NCI-H69 (cell line): Measurements from ENCODE around the gene GAN.

ENCODE experiments used
- DNase-seq: peaks from one replicate; lab custom pipeline; 2025; lab: John Stamatoyannopoulos, UW

The GAN gene

DNA sequence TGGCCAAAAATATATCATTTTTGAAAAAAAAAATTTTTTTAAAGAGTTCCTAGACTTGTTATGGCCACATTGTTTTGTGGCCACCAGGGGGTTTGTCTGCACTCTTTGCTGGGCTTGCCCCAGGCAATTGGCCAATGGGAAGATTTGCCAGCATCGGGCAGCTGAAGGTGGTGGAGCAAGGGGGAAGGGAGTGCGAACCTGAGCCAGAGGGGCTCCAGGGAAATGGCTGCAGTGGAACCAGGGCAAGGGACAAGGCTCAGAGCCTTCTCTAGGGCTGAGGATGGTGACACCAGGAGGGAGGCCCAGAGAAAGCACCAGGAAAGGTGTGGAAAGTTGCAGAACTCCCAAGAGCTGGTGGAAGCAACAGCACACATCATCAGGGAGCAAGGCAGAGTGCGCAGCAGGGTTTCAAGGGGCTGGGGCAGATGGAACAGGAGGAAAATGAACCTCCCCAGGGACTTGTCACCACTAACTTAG is 114.3 kb downstream of the GAN start:
- DNase-seq: no peak

DNA sequence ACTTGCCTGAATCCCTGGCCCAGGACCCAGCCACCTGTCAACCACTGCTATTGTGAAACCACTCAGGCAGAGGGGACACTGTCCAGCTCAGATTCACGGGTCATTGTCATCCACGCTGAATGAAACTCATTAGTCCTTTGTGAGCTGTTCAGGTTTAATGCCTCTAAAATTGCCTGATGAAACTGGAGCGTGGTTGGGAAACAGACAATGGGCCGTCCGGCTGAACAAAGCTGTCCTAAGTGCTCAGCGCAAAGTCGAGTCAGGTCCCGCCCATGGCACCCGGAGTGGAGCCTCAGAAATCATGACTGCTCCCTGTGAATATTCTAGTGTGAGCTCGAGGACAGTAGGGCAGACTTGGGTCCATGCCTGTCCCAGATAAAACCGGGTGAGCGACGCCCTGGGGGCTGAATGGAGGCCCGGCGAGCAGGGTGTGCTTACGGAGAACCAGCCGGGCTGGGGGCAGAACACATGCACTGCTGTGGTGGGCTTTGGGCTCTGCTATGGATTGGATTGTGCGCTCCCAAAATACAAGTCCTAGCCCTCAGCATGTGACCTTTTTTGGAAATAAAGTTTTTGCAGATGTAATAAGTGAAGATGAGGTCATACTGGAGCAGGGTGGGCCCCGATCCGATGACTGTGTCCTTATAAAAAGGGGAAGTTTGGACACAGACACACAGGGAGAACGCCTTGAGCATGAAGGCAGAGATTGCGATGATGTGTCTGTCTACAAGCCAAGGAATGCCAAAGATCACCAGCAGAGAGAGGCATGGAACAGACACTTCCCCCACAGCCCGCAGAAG is 117.0 kb downstream of the GAN start:
- DNase-seq: peak; percentile 32

DNA sequence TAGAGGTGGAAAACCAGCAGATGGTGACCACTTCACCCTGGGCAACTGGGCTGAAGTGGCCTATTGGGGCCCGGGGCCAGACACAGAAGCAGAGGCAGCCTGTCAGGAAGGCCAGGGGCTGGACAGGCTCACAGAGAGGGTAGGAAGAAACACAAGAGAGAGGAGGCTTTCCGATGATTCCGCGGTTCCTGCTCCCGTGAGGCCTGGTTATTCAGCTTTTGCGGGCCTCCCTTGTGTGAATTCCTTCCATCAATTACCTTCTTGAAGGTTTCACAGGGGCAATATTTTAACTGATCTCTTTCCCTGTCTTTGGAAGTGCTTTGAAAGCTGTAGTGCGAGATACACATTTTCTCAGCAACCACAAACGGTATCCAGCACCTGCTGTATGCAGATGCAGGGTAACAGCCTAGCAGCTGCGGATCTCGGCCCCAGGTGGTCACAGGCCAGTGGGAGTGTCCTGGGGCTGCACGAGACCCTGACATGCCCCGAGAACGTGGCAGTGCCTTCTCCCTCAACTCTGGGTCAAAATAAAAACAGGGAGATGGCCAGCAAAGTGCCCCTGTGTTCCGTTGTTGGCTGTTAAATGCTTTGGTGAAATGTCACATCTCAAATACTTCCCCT is 118.3 kb downstream of the GAN start:
- DNase-seq: no peak

DNA sequence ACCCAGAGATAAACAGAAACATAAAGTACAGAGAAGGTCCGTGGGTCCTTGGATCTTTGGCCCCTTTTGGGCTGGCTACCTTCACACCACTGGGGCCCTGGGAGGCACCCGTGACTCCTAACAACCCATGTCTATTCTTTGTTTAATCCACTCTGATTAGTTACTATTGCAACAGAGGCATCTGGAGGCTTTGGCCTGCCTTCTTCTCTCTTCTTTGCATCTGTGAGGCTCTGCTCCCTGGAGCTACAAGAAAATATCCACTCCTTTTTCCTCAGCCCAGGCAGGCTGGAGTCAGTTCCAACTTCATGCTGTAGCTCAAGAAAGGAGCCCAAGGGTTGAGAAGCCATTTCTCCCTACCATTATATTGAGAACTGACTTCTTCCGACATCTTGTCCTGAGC is 120.3 kb downstream of the GAN start:
- no peak for DNase-seq

DNA sequence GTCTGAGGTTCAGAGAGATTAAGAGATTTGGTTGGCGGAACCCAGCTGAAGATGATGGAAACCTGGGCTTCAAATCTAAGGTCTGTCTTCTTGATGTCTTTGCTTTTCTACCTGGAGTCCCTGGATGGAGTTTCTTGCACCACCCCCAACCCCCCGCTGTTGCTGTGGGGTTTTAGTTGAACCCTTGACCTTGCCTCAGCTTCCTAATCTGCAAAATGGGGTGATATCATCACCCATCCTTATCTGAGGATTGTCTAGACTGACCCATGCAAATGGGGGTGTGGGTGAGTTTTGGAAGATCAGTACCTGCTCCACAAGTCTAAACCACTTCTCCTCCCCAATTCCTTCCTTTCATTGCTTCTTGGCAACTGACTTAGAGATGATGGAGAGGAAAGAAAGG is 120.8 kb downstream of the GAN start:
- DNase-seq: no peak

DNA sequence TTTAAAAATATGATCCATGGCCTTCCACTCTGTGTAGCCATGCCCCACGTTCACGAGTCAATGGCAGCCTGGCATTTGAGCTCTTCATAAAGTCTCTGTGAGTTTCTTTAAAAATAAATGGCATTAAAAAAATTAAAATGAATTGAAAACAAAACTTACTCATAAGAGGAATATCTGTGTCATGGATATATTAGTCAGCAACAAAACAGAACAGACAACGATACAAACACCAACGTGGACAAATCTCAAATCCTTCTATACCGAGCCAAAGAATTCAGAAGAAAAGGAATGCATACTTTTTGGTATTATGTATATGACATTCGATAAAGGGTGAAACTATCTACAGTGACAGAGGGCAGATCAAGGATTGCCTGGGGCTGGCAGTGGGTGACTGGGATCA is 121.6 kb downstream of the GAN start:
- no peak for DNase-seq

DNA sequence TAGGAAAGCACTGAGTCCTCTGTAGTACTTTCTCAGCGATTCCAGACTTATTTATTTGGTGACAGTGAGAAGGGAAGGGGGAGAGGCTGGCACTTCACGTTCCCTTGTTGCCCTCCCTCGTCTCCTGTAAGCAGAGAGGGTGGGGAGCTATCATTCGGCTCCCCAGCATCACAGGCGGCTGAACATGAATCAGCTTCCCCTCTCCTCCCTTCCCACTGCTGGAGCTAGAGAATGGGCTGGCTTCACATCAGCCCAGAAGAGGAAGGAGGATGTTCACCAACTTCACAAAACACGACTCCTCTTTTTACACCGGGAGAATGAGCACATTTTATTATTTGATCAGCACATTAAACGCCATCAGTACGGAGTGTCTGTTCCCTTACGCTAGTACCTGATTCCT is 123.1 kb downstream of the GAN start:
- no peak for DNase-seq
